ENCODE results near the gene BORCS6. TPM values are rescaled to one million over a fixed set of nuclear protein-coding genes. Genes with fewer than 3 reads are reported as not detected.
"Not testable (repeated sequence)": the region's sequence is repeated elsewhere in the genome, so short reads cannot be mapped to it uniquely, and the experiment has no call there.

Gene BORCS6
- total RNA-seq, 2 experiments from 2014 or later, result 5.1 to 5.2 TPM

DNA sequence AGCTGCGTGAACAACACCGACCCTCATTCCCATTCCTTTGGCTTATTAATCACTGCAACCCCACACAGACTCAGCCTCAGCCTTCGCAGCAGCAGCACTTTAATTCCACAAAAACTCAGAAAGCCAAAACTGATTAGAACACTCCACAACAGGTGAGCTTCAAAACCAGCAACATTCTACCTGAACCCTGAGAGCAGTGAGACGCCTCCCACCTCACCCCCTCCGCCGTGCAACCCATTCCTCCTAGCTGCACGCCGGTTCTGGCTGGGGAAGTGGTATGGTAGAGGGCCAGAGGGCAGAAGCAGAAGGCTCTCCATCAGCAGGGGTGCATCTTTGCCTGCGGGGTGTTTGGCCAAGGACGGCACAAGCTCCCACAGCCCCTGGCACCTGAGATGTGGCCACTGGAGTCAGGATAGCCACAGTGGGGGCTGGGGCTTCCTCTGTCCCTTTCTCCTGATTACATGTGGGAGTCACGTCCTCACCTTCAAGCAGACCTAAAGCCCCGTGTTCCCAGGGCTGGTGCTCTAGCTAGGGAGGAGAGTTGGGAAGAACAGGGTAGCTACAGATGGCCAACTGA, 1.6 kb downstream of the BORCS6 start:
- Mint-ChIP-seq H3K4me1 (peaks cover 10% of the 10 kb centered on the region), H3K36me3 (no peaks in the 10 kb centered on the region), H3K9me3 (no peaks in the 10 kb centered on the region), H3K4me3 (no peak overlapping the region), H3K27me3 (no peaks in the 10 kb centered on the region), H3K27ac (no peak overlapping the region)
- no peak for DNase-seq

DNA sequence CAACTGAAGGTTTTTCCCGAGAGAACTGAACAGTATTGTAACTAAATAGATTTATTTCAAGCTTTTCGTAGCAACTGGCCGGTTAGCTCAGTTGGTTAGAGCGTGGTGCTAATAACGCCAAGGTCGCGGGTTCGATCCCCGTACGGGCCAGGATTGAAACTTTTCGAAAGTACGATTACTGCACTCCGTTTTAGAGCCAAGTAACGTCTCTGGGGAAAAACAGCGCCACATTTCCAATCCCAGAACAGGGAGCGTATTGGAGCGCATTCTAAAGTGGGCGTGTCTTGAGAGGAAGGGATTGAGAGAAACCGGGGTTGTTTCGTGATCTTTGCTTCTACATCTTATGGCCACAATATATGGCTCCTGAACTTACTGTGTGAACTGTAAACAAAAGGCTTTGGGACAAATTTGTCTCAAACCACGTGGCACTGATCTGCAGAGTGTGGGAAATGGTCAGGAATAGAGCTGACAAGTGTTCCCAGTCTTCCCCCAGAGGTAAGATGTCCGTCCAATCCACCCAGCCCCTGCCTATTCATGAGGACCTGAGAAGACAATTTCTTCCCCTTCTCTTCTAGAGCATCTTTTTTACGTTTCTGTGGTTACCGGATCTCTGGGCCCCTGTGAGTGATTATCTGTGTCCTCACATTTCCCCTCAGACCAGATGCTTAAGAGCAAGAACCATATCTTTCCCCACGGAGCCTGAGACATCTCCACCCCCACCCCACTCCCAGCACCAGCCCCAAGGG, 2.3 kb downstream of the BORCS6 start:
- no peaks in the 10 kb centered on the region for H3K27me3 Mint-ChIP-seq
- peaks cover 10% of the 10 kb centered on the region for H3K4me1 Mint-ChIP-seq
- DNase-seq, result peak; percentile 87
- no peak overlapping the region for H3K4me3 Mint-ChIP-seq
- no peaks in the 10 kb centered on the region for H3K9me3 Mint-ChIP-seq
- H3K27ac Mint-ChIP-seq, result no peak overlapping the region
- H3K36me3 Mint-ChIP-seq, result no peaks in the 10 kb centered on the region

DNA sequence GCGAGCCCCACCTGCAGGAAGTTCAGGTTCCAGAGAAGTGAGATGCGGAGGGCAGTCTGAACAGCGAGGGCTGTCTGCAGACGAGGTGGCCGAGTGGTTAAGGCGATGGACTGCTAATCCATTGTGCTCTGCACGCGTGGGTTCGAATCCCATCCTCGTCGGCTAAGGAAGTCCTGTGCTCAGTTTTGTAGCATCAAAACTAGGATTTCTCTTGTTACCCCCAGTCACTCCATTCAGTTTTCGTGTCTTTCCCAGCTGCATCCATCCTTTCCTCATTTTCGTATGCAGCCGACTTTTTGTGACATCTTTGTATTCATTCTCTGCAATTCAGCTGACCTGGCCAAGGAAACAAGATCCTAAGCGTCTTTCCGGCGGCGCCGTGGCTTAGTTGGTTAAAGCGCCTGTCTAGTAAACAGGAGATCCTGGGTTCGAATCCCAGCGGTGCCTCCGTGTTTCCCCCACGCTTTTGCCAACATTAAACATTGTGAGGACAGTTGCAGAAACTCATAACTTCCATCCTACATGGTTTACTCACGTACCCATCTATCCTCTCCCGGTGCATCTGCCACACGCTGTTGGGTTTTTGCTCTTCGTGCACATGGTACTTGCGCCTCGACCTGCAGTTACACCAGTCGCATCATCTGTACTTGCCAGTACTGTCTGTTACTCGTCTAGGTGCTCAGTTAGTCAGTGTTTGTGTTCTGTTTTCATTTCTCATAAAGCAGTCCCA, 3.0 kb downstream of the BORCS6 start:
- DNase-seq, result peak; percentile 93
- Mint-ChIP-seq H3K9me3 (no peaks in the 10 kb centered on the region), H3K36me3 (no peaks in the 10 kb centered on the region), H3K27ac (no peak overlapping the region), H3K4me1 (peaks cover 11% of the 10 kb centered on the region), H3K27me3 (no peaks in the 10 kb centered on the region), H3K4me3 (no peak overlapping the region)

DNA sequence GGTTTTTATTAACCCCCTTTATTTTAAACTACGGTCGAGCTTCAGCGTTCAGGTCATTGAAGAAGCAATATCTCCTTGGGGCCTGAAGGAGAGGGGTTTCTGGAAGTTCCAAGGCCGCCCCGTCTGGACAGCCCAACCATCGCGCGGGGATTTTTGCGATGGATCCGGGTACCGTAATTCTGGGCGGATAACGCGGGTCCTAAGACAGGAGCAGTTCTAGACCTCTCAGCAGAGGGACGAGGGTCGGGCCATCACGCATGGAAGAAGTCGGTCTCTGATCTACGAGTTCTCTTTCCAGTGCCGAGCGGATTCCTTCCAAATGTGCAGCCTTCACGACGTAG, 3.6 kb downstream of the BORCS6 start:
- Mint-ChIP-seq H3K4me1 (peaks cover 12% of the 10 kb centered on the region), H3K27me3 (no peaks in the 10 kb centered on the region), H3K9me3 (no peaks in the 10 kb centered on the region), H3K36me3 (no peaks in the 10 kb centered on the region), H3K27ac (no peak overlapping the region), H3K4me3 (no peak overlapping the region)
- no peak for DNase-seq

DNA sequence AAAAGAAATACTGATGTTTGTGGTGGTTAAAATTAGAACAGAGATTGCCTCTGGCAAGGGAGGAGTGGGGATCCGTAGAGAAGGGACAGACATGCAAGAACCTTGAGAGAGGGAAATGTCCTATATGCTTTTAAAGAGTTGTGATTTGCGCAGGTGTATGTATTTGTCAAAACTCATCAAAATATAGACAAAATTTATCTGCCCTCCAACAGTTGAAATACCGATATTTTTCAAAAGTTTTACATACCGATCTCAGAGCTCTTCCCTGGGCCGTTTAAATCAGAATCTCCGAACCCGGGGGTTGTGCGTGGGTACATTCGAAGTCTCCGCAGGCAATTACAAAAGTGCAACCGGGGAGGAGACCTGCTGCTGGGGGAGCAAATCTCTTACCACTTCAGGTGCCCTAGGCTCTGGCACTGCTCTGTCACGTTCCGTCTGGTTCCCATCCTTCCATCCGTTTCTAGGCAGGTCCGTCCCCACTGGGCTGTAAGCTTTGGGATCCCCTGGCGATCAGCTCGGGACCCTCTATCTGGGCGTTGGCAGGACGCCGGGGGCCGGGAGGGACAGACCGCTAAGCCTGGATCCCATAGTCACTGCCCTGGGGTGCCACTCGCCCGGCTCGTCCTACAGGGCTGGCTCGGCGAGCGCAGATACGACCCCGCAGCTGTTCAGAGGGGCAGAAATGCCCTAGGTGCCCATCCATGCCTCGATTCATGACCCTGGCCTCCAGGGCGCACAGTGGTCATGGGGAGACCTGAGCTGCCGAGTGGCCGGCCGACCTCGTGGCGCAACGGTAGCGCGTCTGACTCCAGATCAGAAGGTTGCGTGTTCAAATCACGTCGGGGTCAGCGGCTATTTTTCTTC, 4.2 kb downstream of the BORCS6 start:
- Mint-ChIP-seq H3K27me3 (no peaks in the 10 kb centered on the region), H3K27ac (no peak overlapping the region), H3K4me3 (no peak overlapping the region), H3K4me1 (peaks cover 11% of the 10 kb centered on the region), H3K9me3 (no peaks in the 10 kb centered on the region), H3K36me3 (no peaks in the 10 kb centered on the region)
- DNase-seq, result peak; percentile 87

DNA sequence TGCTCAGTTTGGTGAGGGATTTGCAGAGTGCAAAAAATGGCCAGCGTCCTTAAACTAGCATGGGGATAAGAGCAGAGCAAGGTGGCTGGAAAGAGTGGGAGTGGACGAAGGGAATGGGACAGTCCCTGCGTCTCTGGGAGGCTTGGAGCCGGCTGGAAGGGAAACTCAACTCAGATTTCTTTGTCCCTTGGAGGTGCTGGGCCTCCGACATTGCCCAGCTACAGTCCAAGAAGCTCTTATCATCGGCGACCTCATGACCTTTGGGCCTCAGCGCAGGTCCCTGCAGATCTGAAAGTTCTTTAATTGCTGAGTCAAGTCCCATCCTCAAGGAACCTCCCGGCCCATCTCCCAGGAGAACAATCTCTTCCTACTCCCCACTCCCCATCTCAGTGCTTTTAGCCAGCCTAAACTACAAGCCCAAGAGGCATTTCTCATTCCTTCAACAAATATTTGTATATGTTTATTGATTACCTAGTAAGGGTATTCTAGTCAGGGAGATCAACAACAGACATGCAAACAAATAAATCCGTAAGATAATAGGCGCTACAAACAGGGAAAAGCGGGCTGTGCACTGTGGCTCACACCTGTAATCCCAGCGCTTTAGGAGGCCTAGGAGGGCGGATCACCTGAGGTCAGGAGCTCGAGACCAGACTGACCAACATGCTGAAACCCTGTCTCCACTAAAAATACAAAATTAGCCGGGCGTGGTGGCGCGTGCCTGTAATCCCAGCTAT, 12.8 kb downstream of the BORCS6 start:
- Mint-ChIP-seq H3K4me3 (peak overlapping the region; percentile 95), H3K27ac (peak overlapping the region; percentile 90), H3K36me3 (no peaks in the 10 kb centered on the region), H3K27me3 (peaks cover 4% of the 10 kb centered on the region), H3K9me3 (no peaks in the 10 kb centered on the region), H3K4me1 (peaks cover 34% of the 10 kb centered on the region)
- no peak for DNase-seq

DNA sequence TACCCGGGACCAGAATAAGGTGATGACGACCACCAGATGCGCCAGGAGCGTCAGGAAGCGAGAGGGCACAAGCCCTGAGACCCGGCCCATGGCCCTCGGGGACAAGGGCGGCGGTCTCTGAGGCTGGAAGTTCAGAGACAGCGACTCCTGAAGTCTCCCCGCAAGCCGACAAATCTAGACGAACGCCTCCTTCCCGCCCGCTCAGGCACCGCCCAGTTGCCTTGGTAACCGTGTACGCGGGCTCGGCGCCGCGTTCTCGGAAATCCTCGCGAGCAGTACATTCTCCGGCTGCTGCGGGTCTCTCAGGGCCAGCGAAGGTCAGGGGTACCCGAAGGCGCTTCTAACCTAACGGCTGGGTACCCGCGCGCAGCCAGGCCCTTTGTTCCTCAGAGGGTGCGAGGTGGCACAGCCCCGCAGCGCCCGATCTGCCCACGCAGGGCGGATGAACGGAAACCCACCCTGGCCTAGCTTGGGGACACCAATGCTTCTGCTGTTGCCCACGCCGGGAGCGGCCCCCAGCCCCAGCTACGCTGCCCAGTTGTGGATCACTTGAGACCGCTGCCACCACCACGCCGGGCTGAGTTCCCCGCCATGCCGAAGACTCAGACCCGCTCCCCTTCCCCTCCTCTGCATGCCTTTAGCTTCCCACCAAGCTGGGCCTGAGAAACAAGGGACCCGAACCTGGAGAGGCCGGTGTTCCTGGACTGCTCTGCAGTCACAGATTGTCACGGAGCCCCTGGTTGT, 13.6 kb downstream of the BORCS6 start, which contains the start of gene TMEM107:
Gene TMEM107, minus strand, starts transcription at position 184 of the 744 bp plus-strand sequence. Its CDS starts 94 bp downstream, at position 90.
- peak; percentile 88 for DNase-seq
- Mint-ChIP-seq H3K27ac (peak within 1 kb of the TSS; percentile 90), H3K4me1 (peaks cover 32% of the 10 kb centered on the region), H3K27me3 (peaks cover 4% of the 10 kb centered on the region), H3K9me3 (no peaks in the 10 kb centered on the region), H3K36me3 (no peaks in the 10 kb centered on the region), H3K4me3 (peak within 1 kb of the TSS; percentile 95)

DNA sequence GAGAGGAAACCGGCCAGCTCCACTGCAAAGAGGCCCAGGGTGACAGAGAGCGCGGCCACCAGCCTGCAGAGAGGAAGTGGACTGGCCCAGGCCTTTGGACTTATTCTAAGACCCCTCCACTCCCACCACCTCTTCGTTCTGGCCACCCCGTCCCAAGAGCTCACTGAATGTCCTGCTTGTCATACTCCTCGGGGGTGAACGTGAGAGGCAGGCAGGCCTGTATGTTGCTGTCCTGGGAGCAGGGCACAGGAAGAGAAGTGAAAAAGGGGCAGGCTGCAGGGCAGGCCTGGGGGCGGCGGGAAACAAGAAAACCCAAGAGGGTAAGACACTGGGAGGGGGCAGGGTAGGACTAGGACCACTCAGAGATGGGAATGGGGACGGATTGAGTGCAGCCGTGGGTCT, 14.2 kb downstream of the BORCS6 start:
- H3K36me3 Mint-ChIP-seq, result no peaks in the 10 kb centered on the region
- no peaks in the 10 kb centered on the region for H3K9me3 Mint-ChIP-seq
- no peak for DNase-seq
- H3K4me3 Mint-ChIP-seq, result peak overlapping the region; percentile 95
- peak overlapping the region; percentile 90 for H3K27ac Mint-ChIP-seq
- peaks cover 31% of the 10 kb centered on the region for H3K4me1 Mint-ChIP-seq
- H3K27me3 Mint-ChIP-seq, result peaks cover 4% of the 10 kb centered on the region

DNA sequence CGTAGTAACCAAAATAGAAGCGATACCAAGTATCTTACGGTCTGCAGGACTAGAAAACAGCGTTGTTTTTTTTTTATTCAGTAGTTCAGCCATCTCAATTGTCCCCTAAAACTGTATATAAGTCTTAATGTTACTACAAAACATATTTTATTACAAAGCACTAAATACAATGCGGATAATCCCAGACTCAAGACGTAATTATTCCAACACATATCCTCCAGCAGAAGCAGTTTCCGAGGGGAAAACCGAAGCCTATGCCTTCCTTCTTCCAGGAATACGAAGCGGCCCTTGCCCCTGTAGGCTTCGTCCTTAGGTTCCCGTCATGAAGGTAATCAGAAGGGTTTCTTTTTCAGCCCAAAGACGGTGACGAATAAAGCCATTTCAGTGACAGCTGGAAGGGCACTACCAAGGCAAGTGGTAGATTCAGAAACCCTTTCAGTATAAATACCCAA, 16.1 kb downstream of the BORCS6 start:
- no peaks in the 10 kb centered on the region for H3K36me3 Mint-ChIP-seq
- no peak for DNase-seq
- peak overlapping the region; percentile 83 for H3K4me3 Mint-ChIP-seq
- peak overlapping the region; percentile 100 for H3K27ac Mint-ChIP-seq
- H3K4me1 Mint-ChIP-seq, result peaks cover 31% of the 10 kb centered on the region
- peaks cover 4% of the 10 kb centered on the region for H3K27me3 Mint-ChIP-seq
- no peaks in the 10 kb centered on the region for H3K9me3 Mint-ChIP-seq

DNA sequence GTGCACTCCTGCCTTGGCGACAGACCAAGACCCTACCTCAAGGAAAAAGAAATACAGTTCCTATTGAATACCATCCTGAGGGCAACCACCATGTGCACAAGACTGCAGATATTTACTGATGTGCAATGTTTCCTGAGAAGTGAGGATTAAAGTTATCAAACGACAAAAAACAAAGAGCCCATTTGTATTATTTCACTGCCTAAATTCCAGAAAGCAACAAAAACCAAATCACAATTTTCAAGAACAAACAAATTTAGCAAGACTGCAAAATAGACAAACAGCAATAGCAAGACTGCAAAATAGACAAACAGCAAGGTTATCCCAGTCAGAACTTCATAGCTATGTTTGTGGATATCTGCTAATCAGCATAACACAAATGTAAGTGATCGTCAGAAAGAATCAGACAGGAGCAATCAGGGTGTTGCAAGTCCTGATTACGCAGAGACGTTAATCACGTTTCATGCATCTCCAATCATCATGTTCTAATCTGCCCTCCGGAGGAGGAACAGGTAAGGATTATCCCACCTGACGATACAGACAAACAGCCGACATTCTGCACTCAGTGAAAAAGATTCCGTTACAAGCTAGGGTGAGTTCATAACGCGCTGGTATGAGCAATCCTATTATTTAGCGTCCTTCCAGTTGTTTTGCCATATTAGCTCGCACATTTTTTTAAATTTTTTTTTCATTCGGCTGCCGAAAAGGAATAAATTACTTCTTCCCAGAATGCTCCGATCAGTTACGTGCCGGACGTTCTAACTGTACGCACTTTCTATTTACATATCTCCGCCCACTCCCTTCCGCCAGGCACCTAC, 16.7 kb downstream of the BORCS6 start:
- no peaks in the 10 kb centered on the region for H3K36me3 Mint-ChIP-seq
- DNase-seq, result peak; percentile 78
- no peaks in the 10 kb centered on the region for H3K9me3 Mint-ChIP-seq
- H3K4me3 Mint-ChIP-seq, result peak overlapping the region; percentile 83
- H3K27me3 Mint-ChIP-seq, result peaks cover 4% of the 10 kb centered on the region
- peak overlapping the region; percentile 100 for H3K27ac Mint-ChIP-seq
- peaks cover 31% of the 10 kb centered on the region for H3K4me1 Mint-ChIP-seq

DNA sequence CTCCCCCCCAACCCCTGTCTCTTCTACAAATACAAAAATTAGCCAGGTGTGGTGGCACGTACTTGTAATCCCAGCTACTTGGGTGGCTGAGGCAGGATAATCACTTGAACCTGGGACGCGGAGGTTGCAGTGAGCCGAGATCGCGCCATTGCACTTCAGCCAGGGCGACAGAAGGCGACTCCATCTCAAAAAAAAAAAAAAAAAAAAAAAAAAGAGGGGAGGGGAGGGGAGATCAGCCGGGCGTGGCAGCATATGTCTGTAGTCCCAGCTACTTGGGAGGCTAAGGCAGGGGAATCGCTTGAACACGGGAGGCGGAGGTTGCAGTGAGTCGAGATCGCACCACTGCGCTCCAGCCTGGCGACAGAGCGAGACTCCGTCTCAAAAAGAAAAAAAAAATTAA, 19.8 kb downstream of the BORCS6 start:
- H3K27me3 Mint-ChIP-seq, H3K4me3 Mint-ChIP-seq, H3K9me3 Mint-ChIP-seq, DNase-seq, H3K27ac Mint-ChIP-seq, H3K36me3 Mint-ChIP-seq: not testable (repeated sequence)
- H3K4me1 Mint-ChIP-seq, result peaks cover 21% of the 10 kb centered on the region

DNA sequence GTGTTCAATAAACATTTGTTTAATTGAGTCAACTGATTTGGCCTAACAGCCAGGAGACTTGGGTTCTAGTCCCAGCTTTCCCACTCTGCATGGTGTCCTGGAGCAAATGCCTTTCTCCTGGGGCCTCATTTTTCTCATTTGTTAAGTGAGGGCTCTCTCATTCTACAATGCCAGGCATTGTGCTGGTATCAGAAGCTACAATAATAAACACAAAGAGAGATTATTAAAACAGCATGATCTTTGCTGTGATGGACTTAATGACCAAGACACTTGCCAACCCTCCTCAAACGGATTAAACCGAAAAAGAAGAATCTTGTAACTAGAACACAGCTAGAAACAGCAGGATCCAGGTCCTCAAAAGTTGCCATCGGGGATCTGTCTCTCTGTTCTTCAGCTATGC, 22.5 kb downstream of the BORCS6 start:
- no peaks in the 10 kb centered on the region for H3K9me3 Mint-ChIP-seq
- H3K4me1 Mint-ChIP-seq, result peaks cover 23% of the 10 kb centered on the region
- H3K27me3 Mint-ChIP-seq, result no peaks in the 10 kb centered on the region
- H3K36me3 Mint-ChIP-seq, result no peaks in the 10 kb centered on the region
- no peak overlapping the region for H3K4me3 Mint-ChIP-seq
- no peak for DNase-seq
- no peak overlapping the region for H3K27ac Mint-ChIP-seq

DNA sequence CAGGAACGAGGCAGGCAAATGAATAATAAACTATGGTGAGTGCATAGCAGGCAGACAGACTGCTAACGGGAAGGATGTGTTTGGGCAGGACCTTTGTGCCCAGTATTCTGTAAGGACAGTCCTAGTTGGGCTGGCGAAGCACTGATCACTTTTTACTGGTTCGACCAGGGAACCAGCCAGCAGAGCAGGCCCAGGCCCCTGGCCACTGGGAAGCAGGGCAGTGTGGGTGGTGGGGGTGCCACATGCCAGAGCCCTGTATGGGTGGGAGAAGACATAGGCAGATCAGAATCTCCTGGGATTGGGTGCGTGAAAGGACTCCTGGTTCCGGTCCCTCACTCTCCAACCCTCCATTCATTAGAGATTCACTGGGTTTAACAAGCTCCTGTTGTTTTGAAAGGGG, 23.2 kb downstream of the BORCS6 start:
- Mint-ChIP-seq H3K4me1 (peaks cover 23% of the 10 kb centered on the region), H3K27me3 (no peaks in the 10 kb centered on the region), H3K27ac (peak overlapping the region; percentile 17), H3K4me3 (no peak overlapping the region), H3K36me3 (peaks cover 2% of the 10 kb centered on the region), H3K9me3 (no peaks in the 10 kb centered on the region)
- DNase-seq, result no peak
